Measurements from ENCODE around the gene GART.
A peak's percentile ranks its signal among the peaks of the same experiment; 100 is the strongest.
"Not testable (repeated sequence)": the region's sequence is repeated elsewhere in the genome, so short reads cannot be mapped to it uniquely, and the experiment has no call there.

GART gene

DNA sequence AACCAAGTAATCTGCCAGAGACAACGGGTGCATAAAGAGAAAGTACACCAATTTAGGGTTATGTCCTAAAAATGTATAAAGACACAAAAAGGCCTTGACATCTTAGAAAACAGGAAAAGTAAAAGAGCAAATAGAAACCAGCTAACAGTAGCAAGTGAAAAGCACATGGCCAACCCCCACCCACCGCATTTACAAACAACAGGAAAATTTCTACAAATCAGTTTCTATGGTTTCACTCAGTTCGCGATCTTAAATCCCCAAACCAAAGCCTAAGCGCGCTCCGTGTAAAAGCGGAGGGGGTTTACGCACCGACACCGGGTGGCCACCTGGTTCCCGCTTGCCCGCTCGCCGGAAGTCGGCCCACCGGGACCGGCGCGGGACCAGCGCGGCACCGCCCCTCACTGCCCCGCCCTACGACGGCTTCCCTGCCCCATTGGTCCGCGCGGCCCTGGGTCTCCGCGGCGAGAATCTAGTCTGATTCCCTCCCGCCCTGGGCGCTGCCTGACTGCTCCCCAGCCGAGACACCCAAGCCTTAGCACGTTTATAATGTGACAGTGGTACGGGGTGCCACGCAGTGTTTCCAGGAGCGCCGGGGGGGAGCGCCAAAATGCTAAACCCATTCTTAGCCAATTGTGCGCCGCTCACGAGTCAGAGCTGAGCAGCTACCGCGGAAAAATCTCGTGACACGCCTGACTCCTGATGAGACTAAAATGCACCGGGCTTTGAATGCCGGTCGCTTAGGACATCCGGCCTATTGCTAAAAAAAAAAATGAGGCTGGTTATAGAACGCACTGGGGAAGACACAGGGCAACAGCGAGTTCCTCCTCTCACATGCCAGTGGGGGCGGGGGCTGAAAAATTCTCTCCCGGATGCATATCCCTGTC is at the start of gene GART:
Gene GART, minus strand, starts transcription at position 362 of the 884 bp plus-strand sequence. CDS start 2,802 bp downstream, outside the sequence.
- DNase-seq, result no peak

DNA sequence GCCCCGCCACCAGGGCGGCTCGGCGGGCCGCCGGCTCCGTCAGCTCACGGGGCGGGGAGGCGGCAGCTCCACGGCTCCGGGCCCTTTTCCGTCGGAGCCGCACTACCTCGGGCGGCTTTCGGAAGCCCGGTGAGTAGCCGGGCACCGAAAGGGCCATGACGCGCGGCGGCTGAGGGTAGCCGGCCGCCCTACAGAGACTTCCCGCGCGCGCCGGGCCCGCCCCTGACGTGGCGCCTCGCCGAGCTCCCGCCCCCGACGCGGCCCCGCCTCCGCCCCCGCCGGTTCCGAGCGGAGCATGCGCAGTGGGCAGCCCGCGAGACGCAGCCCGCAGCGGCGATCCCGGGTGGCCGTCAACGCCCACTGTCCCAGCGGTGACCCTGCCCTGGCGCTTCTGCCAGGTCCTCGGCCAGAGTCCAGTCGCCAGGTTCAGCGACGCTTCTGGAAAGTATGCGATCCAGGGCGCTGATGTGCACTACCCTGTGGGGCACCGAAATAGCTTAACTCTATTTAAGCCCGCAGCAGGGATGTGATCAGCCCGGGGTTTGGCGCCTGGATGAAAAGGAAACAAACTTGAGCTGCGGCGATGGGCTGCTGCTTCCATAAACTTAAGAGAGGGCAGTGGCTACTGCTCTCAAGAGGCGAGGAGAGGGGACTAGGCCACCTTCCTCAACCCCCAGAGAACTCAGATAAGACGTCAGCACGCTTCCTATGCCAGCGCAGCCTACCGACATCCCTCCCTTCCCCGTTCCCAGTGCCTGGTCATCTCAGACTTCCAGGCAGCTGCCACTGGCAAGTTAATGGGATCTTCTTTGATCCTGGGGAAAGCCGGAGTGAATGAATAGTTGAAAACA is 46.8 kb upstream of the GART start, which contains the start of gene DONSON:
Gene DONSON, minus strand, starts transcription at position 200 of the 851 bp plus-strand sequence. Its CDS starts 43 bp downstream, at position 157.
- peak; percentile 4 for DNase-seq

DNA sequence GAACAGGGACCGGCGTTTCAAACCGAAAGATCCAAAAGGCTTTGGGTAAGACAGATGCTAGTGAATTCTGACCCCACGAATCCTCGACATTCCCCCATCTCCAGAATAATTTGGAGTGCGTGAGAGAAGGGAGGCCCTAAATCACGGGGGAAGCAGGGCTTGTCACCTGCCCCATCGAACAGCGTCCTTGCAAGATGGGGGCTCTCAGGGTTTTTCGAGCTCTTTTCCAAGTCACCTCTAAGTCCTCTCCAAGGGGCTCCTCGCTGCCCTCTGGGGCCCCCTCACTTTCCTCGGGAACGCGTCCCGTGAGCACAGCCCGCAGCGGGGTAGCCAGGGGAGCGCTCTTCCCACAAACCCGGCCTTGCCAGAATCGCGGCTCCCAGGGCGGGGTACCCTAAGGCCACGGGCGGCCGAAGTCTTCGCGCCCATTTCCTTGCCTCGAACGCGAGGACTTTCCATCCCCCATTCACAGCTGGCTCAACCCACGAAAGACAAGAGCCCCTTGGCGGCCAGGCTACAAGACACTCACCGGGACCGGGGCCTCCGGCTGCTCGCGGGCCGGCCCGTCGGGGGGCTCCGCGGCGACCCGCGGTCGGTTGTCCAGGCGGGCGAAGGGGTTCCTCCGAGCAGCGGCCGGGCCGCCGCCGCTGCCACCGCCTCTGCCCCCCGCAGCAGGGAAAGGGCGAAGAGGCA is 46.0 kb upstream of the GART start:
- DNase-seq, result no peak

DNA sequence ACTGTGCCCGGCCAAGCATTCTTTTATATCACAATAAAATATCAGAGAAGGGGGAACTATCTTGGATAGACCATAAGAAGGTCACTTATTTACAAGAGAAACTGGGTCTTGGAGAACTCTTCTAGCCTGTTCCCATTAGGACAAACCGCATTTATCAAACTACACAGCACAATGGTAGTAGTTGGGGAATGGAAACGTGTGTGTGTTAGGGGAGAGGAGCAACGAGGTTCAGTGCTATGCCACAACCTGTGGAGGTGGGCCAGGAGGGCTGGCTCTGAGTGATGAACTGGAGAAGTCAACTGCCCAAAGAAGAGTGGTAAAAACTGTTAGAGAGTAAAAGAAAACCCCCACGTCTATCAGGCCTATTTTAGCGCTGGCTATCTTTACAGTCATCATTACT is 45.0 kb upstream of the GART start:
- DNase-seq, result no peak

DNA sequence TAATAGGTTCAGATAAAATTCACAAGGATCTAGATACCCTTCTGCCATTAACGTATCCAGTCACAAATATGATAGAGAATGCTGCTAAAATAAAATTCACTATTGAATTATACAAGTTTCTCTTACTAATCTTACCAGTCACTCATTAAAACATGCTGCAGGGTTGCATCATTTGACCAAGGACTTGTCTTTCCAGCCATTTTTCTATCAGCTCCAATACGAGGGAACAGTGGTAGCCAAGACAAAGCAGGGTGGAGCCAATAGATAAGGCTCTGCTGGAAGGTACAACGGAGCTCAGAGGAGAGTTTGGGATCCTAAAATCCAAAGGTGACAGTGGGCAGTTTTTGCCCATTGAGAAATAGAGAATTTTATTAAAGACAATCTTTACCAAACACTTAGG is 42.5 kb upstream of the GART start:
- no peak for DNase-seq

DNA sequence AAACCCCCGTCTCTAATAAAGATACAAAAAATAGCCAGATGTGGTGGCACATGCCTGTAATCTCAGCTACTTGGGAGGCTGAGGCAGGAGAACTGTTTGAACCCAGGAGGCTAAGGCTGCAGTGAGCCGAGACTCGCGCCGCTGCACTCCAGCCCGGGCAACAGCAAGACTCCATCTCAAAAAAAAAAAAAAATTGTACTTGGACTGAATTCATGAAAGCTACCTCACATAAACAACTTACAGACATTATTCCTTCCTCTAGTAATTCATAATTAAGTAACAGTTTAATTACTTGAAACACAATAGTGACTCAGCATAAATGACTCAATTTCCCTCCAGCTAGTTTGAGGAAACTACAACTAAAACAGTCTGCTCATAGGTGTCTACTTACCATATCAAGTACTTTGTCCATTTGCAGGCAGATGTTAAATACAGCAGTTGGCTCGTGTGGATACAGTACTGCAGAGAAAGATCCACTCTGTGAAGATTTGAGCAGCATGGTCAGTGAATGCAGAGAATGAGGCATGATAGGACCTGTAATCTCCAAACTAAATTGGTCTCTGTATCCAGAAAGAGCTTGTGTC is 37.1 kb upstream of the GART start:
- DNase-seq, result no peak

DNA sequence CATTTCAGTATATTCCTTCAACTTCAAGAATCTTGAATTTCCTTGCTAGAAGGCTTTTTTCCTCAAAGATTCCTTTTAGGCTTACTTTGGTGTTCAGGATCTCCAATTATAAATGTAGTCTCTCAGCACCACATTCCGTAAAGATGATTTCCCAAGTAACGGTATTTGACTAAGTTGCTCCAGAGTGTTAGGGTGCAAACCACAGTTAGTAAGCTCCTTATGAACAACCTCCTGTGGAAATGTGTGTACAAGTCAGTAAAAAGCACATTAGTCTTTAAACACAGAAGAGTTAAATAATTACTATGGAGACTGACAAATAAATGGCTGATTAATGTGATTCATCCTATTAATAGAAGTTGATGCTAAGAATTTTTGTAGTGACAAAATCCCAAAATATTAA is 36.3 kb upstream of the GART start:
- DNase-seq, result no peak

DNA sequence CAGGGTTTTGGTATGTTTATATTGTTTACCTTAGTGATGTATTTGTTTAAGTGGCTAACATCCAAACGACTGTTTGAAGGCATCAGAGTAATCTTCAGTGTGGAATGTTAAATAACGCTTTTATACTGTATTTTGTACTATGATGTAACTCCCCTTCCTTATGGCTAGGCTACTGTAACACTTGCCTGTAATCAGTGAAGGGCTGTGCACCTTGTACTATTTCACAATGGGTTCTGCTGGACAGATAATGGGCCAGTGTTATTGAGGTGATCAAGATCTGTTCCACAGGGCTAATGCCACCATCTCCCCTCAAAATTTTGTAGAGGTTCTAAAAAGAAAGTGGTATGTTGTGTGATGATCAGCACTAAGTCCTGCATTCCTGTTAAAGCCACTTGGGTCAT is 34.8 kb upstream of the GART start:
- DNase-seq, result not testable (repeated sequence)

DNA sequence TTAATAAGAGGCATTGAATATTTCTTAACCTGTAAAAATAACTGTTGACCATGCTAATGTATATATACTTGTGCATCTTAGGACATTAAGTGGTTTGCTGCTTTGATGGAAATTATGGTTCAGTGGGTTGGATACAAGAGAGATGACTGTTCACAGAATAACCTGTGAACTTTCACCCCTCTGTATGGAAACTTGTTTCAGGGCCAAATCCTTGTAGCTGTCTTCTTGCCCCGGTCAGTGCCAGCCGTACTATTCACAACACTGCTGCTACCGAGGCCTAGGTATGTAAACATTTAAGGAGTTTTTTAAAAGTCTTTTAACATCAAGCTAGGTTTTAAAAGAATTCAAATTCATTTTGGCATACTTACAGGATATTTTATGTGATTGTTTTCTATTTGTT is 30.4 kb upstream of the GART start:
- DNase-seq, result no peak

DNA sequence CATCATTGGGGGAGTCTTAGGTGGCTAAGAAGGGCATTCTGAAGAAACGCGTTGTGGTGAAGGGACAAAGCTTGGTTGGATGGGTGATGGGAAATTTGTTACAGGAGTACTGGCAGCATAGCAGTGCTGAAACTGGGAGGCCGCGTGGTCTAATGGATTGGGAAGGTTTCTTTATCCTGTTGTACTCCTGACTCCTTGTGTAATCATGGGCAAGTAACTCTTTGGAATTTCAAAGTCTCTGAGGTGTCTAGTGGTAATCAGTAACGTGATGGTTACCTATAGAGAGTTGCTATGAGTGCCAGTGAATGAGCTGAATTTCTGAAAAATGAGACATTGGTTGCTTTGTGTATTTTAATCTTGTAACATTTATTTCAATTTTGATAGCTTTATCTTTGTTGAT is 28.1 kb upstream of the GART start:
- no peak for DNase-seq

DNA sequence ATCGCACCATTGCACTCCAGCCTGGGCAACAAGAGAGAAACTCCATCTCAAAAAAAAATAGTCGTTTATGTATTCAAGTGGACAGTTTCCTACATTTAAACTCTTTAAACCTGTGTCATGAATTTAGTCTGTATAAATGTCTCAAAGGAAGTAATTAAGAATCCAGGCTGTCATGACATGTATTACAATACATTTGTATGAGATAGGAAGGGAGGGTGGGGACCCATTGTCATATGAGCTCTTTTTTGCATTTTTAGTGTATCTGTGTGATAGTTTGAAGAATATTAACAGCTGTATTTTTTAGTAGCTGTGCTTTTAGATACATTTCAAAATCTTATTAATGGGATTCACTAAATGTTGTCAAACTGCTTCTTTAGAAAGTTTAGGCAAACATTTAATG is 26.5 kb upstream of the GART start:
- DNase-seq, result no peak

DNA sequence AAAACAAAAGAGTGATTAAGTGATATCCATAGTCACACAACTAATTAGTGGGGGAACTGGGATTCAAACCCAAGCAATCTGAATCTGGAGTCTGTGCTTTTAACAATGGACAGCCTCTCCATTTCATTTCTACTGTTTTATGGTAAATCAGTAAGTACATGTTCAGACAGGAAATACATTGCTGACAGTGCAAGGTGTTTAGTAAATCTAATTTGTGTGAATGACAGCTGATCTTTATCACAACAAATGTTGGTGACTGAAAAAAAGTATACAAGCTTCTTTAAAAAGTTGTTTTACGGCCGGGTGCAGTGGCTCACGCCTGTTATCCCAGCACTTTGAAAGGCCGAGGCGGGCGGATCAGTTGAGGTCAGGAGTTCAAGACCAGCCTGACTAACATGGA is 26.0 kb upstream of the GART start:
- no peak for DNase-seq

DNA sequence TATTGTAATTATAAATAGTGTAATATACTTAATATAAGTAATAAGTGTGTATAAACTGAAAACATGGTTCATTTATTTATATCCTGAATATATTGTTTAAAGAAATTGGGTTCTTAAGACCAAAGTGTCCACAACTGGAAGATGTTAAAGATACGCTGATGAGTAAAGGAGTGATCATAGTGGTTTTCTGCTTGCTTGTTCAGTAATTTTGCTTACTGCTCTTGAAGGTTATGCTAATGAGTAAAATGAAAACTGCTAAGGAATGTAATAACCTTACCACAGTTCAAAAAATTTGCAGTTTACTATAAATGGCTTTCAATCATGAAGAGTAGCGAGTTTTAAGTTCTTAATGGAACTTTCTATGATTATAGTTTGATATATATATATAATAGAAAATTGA is 24.6 kb upstream of the GART start:
- no peak for DNase-seq

DNA sequence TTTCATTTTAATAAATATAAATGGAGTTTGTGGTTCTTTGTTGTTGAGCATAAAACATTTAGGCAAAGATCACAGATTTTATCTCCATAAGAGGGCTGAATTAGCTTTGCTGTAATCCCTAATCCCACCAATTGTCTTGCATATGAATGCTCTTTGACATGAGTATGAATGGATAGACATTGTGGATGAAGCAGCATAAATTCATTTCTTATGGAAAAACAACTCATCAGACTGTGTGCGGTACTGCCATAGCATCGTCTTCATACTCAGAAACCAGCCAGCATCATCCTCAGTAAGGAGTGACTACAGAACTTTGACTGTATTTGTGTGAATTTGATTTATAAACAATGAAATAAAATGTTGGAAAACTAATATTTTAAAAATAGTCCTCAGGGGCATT is 20.5 kb upstream of the GART start:
- no peak for DNase-seq

DNA sequence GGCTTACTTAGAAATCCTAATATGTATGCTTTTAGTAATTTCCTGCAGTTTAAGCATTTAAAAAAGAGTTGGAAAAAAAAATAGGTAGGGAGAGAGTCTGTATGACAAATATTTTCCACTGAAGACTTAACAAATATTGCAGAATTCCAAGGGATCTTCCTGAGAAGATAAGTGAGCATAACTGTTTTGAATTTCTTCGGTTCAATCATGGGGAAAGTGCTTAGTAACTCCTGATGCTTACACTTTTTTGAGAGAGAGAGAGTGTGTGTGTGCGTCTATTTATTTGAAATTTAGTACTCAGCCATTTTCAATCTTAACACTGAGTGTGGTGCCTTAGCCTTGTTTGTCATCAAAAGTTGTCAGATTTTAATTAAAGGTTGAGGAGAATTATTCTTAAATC is 19.5 kb upstream of the GART start:
- no peak for DNase-seq

DNA sequence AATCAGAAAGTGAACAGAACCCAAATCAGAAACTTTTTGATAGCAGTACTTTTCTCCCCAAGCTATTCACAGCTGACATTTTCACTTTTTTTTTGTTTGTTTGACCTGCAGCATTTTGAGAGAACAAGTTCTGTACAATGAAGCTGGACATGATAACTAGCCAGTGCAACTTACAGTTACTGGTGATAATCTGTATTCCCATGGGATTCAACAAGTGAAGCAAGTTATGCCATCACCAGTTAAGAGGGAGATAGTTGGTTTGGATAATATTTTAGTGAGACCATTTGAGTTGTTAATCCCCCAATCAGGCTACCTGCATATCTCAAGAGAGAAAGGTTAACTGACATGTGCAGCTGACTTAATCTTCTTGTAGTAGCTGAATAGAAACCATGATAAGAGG is 19.0 kb upstream of the GART start:
- no peak for DNase-seq

DNA sequence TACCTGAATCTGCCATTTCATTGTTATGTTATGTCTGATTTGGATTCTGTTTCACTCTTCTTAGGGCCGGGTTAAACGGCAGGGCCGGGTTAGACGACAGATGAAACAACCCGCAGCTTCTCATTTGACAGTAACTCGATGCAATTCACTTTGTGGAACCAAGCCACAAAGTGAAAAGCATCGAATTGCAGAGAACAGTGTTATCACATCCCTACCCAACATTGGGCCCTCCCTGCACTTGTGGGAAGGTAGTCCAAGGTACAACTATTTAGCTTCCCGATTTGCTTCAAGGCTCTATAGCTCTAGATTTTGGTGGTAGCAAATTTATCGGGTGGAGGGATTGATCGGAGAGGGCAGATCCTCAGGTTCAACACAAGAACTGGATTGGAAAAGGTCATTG is 17.9 kb upstream of the GART start:
- no peak for DNase-seq

DNA sequence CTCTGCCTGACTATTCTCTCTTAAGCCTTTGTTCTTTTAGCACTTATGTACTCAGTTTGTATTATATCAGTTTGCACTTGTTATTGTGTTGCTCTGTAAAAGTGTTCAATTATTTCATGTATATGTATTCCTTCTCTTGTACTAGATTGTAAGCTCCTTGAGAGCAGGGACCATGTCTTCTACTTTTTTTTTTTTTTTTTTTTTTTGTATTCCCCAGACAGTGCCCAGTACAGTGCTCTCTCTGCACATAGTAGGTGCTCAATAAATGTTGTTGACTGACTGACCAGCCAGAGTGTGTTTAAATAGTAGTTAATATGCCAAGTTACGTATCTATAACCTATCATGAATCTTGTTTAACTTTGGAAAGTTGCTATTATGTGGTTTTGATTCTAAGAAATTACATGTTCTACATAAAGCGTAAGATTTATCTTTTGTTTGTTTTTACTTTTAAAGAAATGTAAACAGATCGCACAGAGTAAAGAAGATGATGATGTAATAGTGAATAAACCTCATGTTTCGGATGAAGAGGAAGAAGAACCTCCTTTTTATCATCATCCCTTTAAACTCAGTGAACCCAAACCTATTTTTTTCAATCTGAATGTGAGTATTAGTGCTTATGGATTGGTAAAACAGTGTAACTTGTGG is 17.0 kb upstream of the GART start:
- no peak for DNase-seq

DNA sequence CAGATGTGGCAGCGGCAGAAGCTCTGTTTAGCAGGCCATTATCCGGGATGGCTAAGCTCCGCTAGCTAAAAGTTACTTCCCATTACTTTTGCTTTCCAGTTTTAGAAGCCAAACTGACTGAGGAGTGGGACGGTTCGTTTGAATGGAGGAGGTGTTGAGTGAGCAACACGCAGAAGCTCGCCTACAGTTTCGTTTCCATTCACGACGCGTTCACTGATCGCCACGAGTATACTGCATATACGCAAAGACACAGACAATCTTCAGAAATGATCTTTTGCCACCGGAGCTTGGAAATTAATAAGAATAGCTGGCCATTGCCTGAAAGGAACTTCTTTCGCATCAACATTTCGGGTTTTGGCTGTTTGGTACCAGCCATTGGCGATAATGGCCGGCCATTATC is 15.5 kb upstream of the GART start:
- no peak for DNase-seq

DNA sequence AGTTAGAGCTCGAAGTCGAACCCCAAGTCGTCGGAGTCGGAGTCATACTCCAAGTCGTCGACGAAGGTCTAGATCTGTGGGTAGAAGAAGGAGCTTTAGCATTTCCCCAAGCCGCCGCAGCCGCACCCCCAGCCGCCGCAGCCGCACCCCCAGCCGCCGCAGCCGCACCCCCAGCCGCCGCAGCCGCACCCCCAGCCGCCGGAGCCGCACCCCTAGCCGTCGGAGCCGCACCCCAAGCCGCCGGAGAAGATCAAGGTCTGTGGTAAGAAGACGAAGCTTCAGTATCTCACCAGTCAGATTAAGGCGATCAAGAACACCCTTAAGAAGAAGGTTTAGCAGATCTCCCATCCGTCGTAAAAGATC is 13.0 kb upstream of the GART start:
- DNase-seq, result no peak

DNA sequence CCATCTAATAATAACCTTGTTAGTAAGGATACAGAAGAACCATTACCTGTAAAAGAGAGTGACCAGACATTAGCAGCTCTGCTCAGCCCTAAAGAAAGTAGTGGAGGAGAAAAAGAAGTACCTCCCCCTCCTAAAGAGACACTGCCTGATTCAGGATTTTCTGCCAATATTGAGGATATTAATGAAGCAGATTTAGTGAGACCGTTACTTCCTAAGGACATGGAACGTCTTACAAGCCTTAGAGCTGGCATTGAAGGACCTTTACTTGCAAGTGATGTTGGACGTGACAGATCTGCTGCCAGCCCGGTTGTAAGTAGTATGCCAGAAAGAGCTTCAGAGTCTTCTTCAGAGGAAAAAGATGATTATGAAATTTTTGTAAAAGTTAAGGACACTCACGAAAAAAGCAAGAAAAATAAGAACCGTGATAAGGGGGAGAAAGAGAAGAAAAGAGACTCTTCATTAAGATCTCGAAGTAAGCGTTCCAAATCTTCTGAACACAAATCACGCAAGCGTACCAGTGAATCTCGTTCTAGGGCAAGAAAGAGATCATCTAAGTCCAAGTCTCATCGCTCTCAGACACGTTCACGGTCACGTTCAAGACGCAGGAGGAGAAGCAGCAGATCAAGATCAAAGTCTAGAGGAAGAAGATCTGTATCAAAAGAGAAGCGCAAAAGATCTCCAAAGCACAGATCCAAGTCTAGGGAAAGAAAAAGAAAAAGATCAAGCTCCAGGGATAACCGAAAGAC is 12.5 kb upstream of the GART start:
- DNase-seq, result no peak
